ENCODE results near the gene SLC38A10. TPM values are rescaled to one million over a fixed set of nuclear protein-coding genes. Genes with fewer than 3 reads are reported as not detected.

Gene SLC38A10
- total RNA-seq, 1 experiment from 2014 or later, result 121 TPM

- Histone ChIP-seq H3K9me3 (no peaks in the 10 kb centered on the region), H3K36me3 (0 out of 2 replicates have a peak, but pooled peaks cover 2% of the 10 kb centered on the region), H3K27me3 (no peaks in the 10 kb centered on the region), H3K4me3 (no peak overlapping the region)
- no peak for DNase-seq
Observed at GRCh38 chr17:81307636-81308560, 12.8 kb upstream of the SLC38A10 start.

- no peak for DNase-seq
- H3K9me3 ChIP-seq, result no peaks in the 10 kb centered on the region
- no peak overlapping the region for H3K4me3 ChIP-seq
- H3K27me3 ChIP-seq, result no peaks in the 10 kb centered on the region
- 0 out of 2 replicates have a peak, but pooled peaks cover 2% of the 10 kb centered on the region for H3K36me3 ChIP-seq
Observed at GRCh38 chr17:81306898-81307510, 11.9 kb upstream of the SLC38A10 start.

GRCh38 chr17:81306491-81306890 lies 11.4 kb upstream of the SLC38A10 start:
- Histone ChIP-seq H3K4me3 (no peak overlapping the region), H3K9me3 (no peaks in the 10 kb centered on the region), H3K27me3 (no peaks in the 10 kb centered on the region), H3K36me3 (0 out of 2 replicates have a peak, but pooled peaks cover 2% of the 10 kb centered on the region)
- no peak for DNase-seq

- DNase-seq, result no peak
- Histone ChIP-seq H3K9me3 (no peaks in the 10 kb centered on the region), H3K27me3 (no peaks in the 10 kb centered on the region), H3K4me3 (no peak overlapping the region), H3K36me3 (0 out of 2 replicates have a peak, but pooled peaks cover 2% of the 10 kb centered on the region)
Observed at GRCh38 chr17:81305051-81305630, 10.0 kb upstream of the SLC38A10 start.

GRCh38 chr17:81304196-81305015 lies 9.3 kb upstream of the SLC38A10 start:
- Histone ChIP-seq H3K27me3 (no peaks in the 10 kb centered on the region), H3K36me3 (0 out of 2 replicates have a peak, but pooled peaks cover 2% of the 10 kb centered on the region), H3K4me3 (no peak overlapping the region), H3K9me3 (no peaks in the 10 kb centered on the region)
- no peak for DNase-seq

GRCh38 chr17:81303385-81303784 lies 8.3 kb upstream of the SLC38A10 start:
- DNase-seq, result no peak
- Histone ChIP-seq H3K9me3 (no peaks in the 10 kb centered on the region), H3K36me3 (no peaks in the 10 kb centered on the region), H3K4me3 (no peak overlapping the region), H3K27me3 (no peaks in the 10 kb centered on the region)

- no peak overlapping the region for H3K4me3 ChIP-seq
- no peak for DNase-seq
- H3K27me3 ChIP-seq, result no peaks in the 10 kb centered on the region
- no peaks in the 10 kb centered on the region for H3K9me3 ChIP-seq
- H3K36me3 ChIP-seq, result no peaks in the 10 kb centered on the region
Observed at GRCh38 chr17:81302861-81303333, 7.8 kb upstream of the SLC38A10 start.

GRCh38 chr17:81302324-81302723 lies 7.2 kb upstream of the SLC38A10 start:
- no peaks in the 10 kb centered on the region for H3K9me3 ChIP-seq
- DNase-seq, result no peak
- H3K4me3 ChIP-seq, result no peak overlapping the region
- H3K27me3 ChIP-seq, result no peaks in the 10 kb centered on the region
- H3K36me3 ChIP-seq, result no peaks in the 10 kb centered on the region

GRCh38 chr17:81301195-81302144 lies 6.4 kb upstream of the SLC38A10 start:
- H3K4me3 ChIP-seq, result no peak overlapping the region
- H3K27me3 ChIP-seq, result no peaks in the 10 kb centered on the region
- DNase-seq, result no peak
- no peaks in the 10 kb centered on the region for H3K9me3 ChIP-seq
- no peaks in the 10 kb centered on the region for H3K36me3 ChIP-seq

GRCh38 chr17:81300586-81301155 lies 5.6 kb upstream of the SLC38A10 start:
- DNase-seq, result no peak
- H3K27me3 ChIP-seq, result no peaks in the 10 kb centered on the region
- H3K4me3 ChIP-seq, result no peak overlapping the region
- no peaks in the 10 kb centered on the region for H3K36me3 ChIP-seq
- no peaks in the 10 kb centered on the region for H3K9me3 ChIP-seq

GRCh38 chr17:81299846-81300585 lies 4.9 kb upstream of the SLC38A10 start:
- H3K27me3 ChIP-seq, result no peaks in the 10 kb centered on the region
- H3K9me3 ChIP-seq, result no peaks in the 10 kb centered on the region
- no peak for DNase-seq
- no peaks in the 10 kb centered on the region for H3K36me3 ChIP-seq
- no peak overlapping the region for H3K4me3 ChIP-seq

GRCh38 chr17:81298991-81299738 lies 4.1 kb upstream of the SLC38A10 start:
- Histone ChIP-seq H3K27me3 (no peaks in the 10 kb centered on the region), H3K4me3 (no peak overlapping the region), H3K9me3 (no peaks in the 10 kb centered on the region), H3K36me3 (no peaks in the 10 kb centered on the region)
- DNase-seq, result no peak

- H3K27me3 ChIP-seq, result no peaks in the 10 kb centered on the region
- H3K9me3 ChIP-seq, result no peaks in the 10 kb centered on the region
- no peak overlapping the region for H3K4me3 ChIP-seq
- DNase-seq, result no peak
- peaks cover 3% of the 10 kb centered on the region; the same call in 1 of the 2 replicates for H3K36me3 ChIP-seq
Observed at GRCh38 chr17:81298325-81298990, 3.4 kb upstream of the SLC38A10 start.
